ENCODE results near the gene CTSH. TPM values are rescaled to one million over a fixed set of nuclear protein-coding genes. Genes with fewer than 3 reads are reported as not detected.

The CTSH gene
- total RNA-seq, 1 donor from 2014 or later: 52.6 TPM

DNA sequence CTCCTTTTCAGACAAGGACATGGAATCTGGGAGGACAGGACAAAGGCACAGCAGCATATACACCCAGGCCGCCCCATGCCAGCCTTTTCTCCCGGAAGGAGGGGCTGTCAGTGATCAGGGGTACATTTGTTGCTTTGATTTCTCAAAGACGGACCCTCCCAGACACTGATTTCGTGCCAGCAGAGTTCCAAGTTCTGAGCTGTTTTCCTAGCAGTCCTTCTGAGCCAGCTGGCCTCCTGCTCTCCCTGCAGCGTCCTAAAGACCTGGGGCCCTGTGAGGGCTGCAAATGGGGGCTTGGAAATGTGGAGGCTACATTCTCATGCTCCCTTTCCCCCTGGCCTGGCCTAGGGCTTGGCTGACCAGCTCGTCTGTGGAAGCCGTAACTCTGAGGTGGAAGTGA lies 22.3 kb downstream of the CTSH start:
- intact Hi-C loops (cut with micrococcal nuclease): no loop called here
- H3K27me3 ChIP-seq (ENCODE audit: low read depth): no peaks in the 10 kb centered on the region
- TF ChIP-seq, protein P1, sequence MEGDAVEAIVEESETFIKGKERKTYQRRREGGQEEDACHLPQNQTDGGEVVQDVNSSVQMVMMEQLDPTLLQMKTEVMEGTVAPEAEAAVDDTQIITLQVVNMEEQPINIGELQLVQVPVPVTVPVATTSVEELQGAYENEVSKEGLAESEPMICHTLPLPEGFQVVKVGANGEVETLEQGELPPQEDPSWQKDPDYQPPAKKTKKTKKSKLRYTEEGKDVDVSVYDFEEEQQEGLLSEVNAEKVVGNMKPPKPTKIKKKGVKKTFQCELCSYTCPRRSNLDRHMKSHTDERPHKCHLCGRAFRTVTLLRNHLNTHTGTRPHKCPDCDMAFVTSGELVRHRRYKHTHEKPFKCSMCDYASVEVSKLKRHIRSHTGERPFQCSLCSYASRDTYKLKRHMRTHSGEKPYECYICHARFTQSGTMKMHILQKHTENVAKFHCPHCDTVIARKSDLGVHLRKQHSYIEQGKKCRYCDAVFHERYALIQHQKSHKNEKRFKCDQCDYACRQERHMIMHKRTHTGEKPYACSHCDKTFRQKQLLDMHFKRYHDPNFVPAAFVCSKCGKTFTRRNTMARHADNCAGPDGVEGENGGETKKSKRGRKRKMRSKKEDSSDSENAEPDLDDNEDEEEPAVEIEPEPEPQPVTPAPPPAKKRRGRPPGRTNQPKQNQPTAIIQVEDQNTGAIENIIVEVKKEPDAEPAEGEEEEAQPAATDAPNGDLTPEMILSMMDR (IDR thresholded peaks at IDR 0.05; ENCODE audit: borderline replicate concordance): no peak
- DNase-seq: no peak
- H3K4me1 ChIP-seq: peaks cover under 1% of the 10 kb centered on the region
- H3K27ac ChIP-seq (replicated peaks): no peak overlapping the region
- H3K36me3 ChIP-seq: peaks cover 80% of the 10 kb centered on the region
- H3K4me3 ChIP-seq: no peak overlapping the region
- H3K9me3 ChIP-seq (replicated peaks): no peaks in the 10 kb centered on the region

DNA sequence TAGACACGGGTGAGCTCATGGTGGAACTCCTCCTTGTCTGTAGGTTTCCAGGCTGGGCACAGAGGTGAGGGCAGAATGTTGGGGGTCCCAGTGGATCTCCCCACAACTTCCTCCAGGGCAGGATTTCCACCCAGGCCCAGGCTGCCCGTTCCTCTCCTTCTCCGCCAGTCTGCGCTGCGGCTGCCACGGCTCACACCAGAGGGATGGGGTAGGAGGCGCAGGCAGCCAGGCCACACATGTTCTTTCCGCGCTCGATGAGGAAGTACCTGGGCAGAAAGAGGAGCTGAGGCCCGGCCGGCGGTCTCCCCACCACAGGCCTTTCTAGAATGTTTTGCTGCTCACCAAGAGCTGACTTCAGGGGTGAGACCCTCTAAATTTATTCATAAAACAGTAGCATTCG lies 22.9 kb downstream of the CTSH start:
- no peak for DNase-seq

DNA sequence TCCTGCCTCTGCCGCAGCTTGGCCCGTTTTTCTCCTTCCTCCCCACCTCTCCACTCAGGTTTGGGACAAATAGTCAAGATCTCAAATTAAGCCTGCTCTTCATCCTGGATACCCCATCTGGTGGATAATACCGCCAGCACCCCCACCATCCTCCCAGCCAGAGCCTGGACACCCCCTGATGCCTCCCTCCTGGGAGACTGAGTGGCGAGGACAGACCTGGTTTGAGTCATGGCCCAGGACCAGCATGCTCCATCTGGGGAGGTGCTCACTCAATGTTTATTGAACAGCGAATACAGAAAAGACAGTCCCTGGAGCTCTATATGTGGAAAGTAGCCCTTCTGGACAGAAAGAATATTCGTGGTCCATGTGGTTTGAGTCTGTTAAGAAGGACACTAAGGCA lies 23.3 kb downstream of the CTSH start:
- intact Hi-C loops (cut with micrococcal nuclease): no loop called here
- H3K4me1 ChIP-seq: peaks cover 10% of the 10 kb centered on the region
- H3K4me3 ChIP-seq: no peak overlapping the region
- H3K9me3 ChIP-seq (replicated peaks): no peaks in the 10 kb centered on the region
- TF ChIP-seq, protein P1 (IDR thresholded peaks at IDR 0.05; ENCODE audit: borderline replicate concordance): no peak
- DNase-seq: no peak
- no peak overlapping the region for H3K27ac ChIP-seq (replicated peaks)
- peaks cover 71% of the 10 kb centered on the region for H3K36me3 ChIP-seq
- no peaks in the 10 kb centered on the region for H3K27me3 ChIP-seq (ENCODE audit: low read depth)

More for the DNA sequence above, 22.9 kb downstream of the CTSH start:
- H3K36me3 ChIP-seq: peaks cover 74% of the 10 kb centered on the region
- H3K27me3 ChIP-seq (ENCODE audit: low read depth): no peaks in the 10 kb centered on the region
- intact Hi-C loops (cut with micrococcal nuclease): no loop called here
- TF ChIP-seq, protein P1 (IDR thresholded peaks at IDR 0.05; ENCODE audit: borderline replicate concordance): no peak
- H3K9me3 ChIP-seq (replicated peaks): no peaks in the 10 kb centered on the region
- peaks cover 6% of the 10 kb centered on the region for H3K4me1 ChIP-seq
- no peak overlapping the region for H3K27ac ChIP-seq (replicated peaks)
- no peak overlapping the region for H3K4me3 ChIP-seq

DNA sequence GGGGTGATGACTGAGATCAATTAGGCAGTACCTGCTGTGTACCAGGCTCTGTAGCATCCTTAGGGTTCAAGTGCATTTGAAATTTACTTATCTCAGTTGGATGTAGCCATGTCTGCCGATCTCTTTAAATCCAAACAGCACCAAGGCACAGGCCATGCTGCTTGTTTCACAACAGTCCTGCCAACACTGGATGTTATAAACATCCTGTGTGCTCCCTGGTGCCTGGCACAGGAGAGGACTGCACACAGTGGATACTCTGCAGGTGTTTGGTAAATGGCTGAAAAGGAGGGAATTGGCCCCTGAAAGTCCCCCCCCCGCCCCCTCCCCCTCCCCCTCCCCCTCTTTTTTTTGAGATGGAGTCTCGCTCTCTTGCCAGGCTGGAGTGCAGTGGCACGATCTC lies 27.0 kb downstream of the CTSH start:
- TF ChIP-seq, protein P1 (IDR thresholded peaks at IDR 0.05; ENCODE audit: borderline replicate concordance): no peak
- DNase-seq: no peak
- Histone ChIP-seq H3K4me3 (no peak overlapping the region), H3K27ac (replicated peaks) (no peak overlapping the region), H3K4me1 (peaks cover 44% of the 10 kb centered on the region), H3K27me3 (ENCODE audit: low read depth) (no peaks in the 10 kb centered on the region), H3K36me3 (peaks cover 38% of the 10 kb centered on the region), H3K9me3 (replicated peaks) (no peaks in the 10 kb centered on the region)
- intact Hi-C loops (cut with micrococcal nuclease): no loop called here

DNA sequence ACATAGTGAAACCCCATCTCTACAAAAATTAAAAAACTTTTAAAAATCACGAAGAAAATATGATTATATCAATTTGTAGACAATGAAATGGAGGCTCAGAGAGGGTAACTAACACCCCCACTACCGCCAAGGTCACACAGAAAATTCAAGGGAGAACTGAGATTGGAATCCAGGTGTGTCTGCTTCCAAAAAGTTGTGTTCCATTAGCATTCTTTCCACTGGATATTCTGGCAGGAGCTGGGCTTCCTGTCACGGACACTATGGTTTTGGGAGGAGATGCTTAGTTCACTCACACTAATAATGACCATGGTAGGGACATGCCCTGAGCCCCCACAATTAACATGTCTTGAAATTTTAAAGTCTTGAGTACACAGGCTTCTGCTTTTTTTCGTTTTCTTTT lies 28.8 kb downstream of the CTSH start:
- TF ChIP-seq, protein P1 (IDR thresholded peaks at IDR 0.05; ENCODE audit: borderline replicate concordance): no peak
- intact Hi-C loops (cut with micrococcal nuclease): no loop called here
- no peaks in the 10 kb centered on the region for H3K27me3 ChIP-seq (ENCODE audit: low read depth)
- no peak for DNase-seq
- peaks cover 24% of the 10 kb centered on the region for H3K36me3 ChIP-seq
- H3K4me1 ChIP-seq: peaks cover 44% of the 10 kb centered on the region
- no peak overlapping the region for H3K4me3 ChIP-seq
- no peaks in the 10 kb centered on the region for H3K9me3 ChIP-seq (replicated peaks)
- peak overlapping the region; percentile 37 for H3K27ac ChIP-seq (replicated peaks)
